ENCODE data around the gene TTYH3.

The TTYH3 gene

DNA sequence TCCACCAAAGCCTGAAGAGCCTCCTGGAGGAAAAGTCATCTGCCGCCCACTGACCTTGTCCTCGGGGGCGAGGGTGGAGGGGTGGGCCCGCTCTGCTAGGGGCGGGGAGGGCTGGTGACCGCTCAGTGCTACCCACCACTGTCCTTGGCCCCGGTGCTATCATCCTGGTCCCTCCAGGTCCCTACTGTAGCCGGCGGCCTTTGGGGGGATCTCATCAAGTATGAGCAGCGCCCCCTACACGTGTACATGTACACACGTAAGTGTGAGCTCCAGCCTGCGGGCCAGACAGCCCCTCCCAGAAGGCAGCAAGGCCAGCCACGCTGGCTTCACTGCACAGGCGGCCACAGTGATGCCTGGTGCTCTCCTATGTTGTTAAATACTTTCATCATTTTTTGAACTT lies 19.6 kb downstream of the TTYH3 start:
- no peak for DNase-seq

DNA sequence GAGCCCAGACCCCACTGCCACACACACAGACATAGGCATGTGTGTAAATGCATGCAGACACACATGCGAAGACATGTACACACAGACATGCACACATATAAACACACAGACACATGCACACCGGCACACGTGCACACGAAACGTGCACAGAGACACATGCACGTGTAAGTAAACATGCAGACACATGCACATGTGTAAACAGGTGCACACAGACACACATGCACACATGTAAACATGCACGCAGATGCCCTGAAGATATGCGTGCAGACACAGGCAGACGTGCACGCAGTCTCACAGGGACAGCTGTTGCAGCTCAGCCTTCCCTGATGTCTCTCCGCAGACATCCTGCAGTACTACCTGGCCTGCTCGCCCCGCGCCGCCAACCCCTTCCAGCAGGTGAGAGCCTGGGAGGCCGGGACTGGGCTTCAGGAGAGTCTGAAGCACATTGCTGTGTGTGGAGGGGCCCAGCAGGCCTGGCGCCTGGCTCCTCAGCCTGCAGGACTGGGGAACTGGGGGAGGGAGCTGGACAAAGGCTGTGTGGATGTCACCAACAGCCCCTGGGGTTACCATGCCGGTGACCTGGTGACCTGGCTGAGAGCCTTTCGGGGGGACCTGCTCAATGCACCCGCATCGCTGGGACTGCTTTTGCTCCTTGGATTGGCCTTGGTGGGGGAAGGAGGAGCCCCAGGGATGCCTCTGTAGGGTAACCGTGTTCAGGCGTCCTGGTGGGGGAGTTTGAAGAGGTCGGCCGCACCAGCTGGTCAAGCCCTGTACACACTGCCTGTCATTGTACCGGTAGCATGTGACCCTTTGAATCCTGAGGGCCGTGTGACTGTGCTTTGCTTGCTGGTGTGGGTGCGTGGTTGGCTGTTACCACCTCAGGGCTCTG lies 20.3 kb downstream of the TTYH3 start:
- DNase-seq, result no peak

DNA sequence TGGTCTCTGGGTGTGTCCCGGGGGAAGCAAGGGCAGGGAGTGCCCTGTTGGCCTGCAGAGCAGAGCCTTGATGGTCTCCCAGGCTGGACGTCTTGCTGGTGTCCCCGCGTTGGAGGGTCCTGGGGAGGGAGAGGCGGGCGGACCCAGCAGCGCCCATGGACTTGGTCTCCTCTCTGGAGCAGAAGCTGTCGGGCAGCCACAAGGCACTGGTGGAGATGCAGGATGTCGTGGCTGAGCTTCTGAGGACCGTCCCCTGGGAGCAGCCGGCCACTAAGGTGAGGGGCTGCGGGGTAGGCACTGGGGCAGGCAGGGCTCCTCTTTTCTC lies 20.9 kb downstream of the TTYH3 start:
- DNase-seq, result no peak

DNA sequence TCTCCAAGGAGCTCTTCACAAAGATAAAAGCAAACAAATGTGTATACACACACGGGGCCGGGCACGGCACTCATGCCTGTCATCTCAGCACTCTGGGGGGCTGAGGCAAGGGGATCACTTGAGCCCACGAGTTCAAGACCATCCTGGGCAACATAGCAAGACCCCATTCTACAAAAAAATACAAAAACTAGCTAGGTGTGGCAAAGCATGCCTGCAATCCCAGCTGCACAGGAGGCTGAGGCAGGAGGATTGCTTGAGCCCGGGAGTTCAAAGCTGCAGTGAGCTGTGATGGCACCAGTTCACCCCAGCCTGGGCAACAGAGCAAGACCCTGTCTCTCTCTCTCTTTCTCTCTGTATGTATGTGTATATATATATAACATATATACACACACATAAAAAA lies 22.3 kb downstream of the TTYH3 start:
- no peak for DNase-seq

DNA sequence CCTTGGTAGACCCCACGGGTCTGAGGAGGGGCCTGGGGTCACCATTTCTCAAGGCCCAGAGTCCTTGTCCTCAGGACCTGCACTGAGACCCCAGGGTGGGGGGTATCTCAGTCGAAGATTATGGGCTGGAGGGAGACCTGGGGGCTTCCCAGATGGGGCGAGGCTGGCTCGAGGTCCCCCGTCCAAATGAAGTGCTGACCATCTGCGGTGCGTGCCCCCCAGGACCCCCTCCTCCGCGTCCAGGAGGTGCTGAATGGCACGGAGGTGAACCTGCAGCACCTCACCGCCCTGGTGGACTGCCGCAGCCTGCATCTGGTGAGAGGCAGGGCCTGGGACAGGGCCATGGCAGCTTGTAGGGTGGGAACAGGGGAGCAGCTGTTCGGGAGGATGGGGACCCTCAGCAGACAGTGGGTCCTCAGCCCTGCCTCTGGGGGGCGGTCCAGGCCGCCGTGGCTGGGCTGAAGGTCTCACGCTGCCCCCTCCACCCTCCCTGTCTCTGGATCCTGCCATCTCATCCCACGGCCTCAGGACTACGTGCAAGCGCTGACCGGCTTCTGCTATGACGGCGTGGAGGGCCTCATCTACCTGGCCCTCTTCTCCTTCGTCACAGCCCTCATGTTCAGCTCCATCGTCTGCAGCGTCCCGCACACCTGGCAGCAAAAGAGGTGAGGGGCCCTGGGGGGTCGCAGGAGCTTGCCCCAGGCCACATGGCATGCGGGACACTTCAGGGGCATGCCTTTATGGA lies 24.3 kb downstream of the TTYH3 start:
- DNase-seq, result no peak

DNA sequence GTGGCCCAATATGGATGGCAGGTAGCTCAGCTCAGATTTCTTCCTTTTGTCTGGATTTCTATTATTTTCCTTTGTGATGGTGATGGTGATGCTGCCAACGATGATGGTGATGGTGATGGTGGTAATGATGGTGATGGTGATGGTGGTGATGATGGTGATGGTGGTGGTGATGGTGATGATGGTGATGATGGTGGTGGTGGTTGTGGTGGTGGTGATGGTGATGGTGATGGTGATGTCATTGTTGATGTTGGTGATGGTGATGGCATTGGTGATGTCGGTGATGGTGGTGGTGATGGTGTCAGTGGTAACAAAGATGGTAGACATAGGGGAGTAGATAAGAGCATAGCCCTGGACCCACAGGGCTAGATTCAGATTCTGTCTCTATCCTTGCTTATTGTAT lies 25.4 kb downstream of the TTYH3 start:
- no peak for DNase-seq

DNA sequence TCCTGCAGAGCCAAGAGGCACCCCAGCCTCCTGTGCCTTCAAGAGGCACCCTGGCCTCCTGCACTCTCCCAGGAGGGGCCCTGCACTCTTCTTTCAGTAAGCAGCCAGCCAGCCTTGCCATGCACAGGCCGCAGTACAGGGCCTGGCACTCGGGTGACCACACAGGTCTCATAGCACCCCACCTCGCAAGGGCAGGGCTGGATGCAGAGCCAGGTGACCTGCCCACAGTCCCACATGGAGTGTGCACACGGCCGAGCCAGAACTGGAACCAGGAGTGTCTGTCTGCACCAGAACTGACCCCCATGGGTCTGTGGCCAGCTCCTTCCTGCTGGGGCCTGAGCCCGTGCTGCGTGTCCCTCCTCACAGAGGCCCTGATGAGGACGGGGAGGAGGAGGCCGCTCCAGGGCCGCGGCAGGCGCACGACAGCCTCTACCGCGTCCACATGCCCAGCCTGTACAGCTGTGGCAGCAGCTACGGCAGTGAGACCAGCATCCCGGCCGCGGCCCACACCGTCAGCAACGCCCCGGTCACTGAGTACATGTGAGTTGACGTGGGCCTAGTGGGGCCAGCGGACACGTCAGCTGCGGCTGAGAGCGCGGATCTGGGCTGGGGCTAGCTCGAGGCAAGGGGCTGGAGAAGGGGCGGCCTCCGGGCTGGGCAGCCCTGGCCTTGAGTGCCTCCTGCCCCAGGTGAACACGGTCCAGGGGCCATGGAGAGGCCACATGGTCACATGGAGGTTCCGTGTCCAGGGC lies 26.3 kb downstream of the TTYH3 start:
- no peak for DNase-seq

DNA sequence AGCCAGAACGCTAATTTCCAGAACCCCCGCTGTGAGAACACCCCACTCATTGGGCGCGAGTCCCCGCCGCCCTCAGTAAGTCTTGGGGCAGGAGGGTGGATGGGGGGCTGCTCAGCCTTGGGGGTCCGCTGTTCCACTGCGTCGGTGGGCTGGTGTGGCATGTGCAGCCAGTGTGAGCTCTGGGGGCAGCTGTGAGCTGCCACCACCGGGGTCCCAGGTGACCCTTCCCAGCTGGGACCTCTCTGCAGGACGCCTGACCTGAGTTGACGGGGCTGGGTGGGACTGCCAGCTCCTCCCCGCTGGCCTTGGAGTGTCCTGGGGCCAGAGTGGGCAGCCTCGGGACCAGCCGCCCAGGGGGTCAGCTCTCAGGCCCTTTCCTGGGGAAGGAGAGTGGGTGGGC lies 27.2 kb downstream of the TTYH3 start:
- DNase-seq, result no peak

DNA sequence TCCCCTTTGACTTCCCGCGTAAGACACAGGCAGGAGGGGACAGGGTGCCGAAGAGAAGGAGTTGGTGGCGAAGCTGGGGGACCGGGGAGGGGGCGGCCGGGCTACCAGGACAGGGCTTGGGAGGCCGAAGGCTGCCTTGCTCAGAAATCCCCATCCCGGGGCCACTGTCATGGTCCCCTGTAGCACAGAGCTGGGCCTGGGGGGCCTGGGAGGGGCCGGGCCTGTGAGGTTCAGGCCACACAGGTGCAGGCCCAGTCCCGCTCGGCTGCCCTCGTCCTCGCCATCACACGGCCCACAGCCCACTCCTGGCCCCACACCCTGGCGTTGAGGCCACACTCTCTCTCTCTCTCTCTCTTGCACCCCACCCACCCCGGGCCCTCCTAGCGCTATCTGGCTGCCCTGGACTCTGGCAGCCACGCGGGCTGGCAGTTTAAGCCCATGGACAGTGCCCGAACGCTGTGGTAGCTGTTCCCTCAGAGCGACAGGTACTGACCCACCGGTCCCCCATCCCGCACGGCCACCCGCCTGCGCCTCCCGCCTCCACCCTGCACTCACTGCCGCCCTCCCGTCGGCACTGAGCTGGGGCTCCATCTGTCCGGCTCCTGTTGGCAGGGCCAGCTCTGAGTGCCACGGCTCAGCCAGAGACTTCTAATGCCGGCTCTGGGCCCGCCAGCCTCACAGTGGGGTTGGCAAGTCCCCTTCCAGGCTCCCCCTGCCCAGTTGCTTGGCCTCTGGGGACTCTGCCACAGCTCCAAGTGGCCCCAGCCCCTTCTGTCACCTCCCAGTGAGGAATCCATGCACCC lies 28.0 kb downstream of the TTYH3 start:
- no peak for DNase-seq

DNA sequence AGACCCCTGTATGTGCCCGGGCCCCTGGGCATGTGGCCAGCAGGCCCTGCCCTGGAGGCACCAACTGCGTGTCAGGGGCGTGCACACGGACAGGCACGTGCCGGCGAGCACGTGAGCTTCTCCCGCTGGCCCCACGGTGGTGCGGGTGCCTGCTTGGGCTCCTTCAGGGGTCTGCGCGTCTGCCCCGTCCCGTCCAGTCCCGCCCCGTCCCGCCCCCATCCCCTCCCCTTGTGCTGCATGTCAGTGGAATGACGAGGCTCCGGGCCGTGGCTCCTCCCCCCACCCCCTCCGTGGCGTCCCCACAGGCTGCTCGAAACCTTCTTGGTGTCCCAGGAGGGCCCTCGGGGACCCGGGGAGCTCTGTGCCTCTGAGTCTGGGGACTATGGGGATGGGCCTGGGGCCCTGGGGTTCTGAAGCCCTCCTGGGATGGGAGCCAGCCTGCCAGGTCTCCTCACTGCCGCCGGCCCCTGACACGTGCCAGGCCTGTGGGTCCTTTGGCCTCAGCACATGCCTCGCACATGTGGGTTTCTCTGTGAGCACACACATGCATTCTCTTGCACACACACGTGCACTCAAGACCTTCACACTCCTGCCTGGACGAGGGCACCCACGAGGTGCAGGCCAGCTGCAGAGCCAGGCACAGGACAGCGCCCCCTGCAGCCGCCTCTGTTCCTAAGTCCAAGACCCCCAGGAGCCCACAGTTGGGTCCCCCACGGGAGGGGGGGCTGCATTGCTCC lies 28.7 kb downstream of the TTYH3 start:
- no peak for DNase-seq

DNA sequence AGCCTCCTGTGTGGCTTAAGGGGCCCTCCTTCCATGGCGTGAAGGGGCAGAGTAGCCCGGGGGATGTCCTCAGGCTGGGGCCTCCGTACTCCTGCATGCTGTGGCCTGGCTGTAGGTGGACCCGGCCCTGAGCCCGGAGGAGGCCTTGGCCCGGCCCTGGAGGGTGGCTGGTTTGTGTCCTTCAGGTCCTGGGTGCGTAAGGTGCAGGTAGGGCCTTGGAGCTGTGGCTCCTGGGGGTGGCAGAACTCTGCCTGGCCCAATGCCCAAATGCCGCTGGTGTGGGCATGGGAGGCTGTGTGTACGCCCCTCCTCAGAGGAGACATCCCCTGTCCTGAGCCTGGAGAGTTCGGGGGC lies 29.3 kb downstream of the TTYH3 start:
- DNase-seq, result no peak

DNA sequence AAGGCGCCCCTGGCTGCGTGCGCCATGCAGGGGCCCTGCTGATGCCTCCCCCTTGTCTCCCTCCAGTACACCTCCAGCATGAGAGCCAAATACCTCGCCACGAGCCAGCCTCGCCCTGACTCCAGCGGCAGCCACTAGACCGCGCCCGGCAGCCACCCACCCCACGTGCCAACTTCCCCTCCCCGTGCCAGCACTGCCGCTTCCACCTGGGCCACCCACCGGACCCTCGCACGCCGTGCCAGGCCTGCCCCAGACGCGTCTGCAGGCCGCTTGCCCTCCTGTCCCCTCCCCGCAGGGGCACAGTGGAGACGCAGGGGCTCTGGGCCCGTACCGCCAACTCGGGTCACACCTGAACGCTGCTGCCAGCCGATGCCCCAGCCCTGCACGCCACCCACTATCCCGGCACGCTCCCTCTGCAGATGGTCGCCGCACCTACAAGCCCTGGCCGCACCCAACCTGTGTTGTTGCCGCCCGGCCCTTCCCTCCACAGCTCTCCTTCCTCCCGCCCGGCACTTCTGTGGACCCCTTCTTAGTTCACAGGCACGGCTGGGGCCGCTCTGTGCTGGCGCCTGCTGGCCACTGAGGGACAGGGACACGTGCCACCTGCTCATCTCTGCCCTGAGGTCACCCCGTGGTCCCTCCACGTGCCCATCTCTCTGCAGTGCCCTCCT lies 30.0 kb downstream of the TTYH3 start:
- DNase-seq, result no peak

DNA sequence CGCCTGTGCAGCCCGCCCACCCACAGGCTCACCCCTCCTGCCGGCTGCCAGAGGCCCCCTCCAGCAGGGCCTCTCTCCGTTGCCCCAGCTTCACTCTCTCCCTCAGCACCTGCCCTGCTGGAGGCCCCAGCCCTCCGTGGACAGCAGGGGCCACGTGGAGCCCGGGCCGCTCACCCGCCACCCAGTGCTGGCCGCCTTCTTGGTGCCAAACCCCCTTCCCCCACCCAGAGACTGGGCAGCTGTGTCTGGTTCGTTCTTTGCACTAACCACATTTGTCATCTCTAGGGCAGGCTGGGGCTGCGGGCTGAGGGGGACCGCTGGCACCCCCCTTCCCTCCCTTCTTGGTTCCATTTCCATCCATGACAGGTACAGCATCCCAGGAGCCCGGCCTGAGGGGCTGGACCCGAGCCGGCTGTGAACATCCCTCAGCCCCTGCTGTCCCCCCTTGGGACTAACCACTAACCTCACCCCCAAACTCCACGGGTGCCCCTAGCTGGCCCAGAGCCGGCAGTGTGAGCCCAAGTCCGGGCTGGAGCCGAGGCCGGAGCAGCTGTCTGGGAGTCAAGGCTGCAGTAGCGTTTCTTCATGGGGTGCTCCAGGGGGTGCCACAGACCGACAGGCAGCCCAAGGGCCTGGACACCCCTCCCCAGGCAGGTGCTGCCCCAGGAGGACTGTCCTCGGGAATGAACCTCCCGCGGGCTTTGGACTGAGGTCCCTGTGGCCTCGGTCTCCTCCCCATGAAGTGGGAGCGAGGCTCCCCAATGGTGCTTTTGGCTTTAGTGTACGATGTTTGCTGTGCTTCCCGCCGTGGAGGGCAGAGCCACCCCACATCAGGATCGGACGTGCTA lies 30.7 kb downstream of the TTYH3 start:
- DNase-seq, result no peak

DNA sequence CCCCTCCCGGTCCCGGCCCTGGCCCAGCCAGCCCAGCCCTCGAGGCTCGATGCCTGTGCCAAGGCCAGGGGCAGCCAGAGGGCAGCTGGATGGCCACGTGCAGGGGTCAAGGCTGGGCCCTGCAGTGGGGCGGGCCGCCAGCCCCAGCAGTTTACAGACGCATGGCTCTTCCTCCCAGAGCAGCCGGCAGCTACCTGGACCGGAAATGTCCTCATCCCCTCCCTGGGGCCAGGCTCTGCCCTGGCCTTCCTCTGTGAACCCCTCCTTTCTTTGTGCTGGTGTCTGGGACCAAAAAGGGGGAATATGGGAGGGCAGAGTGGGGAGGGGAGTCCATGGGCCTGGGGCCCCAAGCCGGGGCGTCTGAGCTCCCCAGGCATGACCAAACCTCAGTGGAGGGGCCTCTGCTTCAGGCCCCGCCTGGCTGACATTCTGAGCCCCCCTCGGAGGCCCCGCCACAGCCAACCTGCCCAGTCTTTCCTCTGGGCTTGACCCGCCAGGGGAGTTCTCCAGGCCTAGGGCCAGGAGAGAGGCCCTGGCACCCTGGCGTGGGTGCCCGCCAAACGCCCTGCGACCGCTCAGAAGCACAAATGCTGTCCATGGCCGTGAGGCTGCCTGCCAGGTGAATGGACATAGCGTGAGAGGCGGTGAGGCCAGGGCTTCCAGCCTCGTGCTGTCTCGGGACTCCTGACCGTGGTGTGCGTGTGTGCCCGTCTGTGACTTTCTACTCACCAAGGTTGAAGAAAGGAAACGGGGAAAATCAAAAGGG lies 31.5 kb downstream of the TTYH3 start:
- DNase-seq, result no peak

DNA sequence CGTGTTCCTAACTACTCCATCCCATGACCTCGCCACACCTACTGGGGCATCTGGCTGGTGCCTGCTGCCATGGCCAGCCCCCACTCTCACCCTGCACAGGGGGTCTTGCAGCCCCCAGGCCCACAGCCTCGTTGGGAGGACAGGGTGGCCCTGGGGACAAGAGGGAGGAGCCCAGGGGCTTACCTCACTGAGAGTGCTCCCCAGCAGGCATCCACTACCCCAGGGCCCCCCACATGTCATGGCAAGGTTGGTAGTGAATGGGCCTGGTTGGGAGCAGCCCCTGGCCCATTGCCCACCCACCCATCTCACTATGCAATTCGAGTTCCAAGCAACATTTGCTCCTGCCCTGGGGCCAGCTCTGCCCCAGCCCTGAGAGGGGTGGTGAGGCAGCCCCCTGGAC lies 32.2 kb downstream of the TTYH3 start:
- no peak for DNase-seq

DNA sequence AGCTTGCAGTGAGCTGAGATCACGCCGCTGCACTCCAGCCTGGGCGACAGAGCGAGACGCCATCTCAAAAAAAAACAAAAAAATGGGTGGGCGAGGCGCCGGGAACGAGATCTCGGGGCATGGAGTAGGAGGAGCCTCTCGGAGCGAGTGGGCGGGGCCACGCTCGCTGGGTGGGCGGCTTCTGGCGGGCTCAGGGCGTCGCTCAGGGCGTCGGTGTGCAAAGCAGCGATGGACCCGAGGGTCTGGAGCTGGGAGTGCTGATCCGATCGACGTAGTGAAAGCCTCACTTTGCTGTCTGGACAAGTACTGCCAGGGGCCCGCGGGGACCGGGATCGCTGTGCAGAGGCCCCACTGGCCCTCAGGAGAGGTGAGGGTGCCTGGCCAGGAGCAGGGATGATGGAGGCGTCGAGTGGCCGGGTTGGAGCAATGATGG lies 33.6 kb downstream of the TTYH3 start:
- DNase-seq, result no peak

DNA sequence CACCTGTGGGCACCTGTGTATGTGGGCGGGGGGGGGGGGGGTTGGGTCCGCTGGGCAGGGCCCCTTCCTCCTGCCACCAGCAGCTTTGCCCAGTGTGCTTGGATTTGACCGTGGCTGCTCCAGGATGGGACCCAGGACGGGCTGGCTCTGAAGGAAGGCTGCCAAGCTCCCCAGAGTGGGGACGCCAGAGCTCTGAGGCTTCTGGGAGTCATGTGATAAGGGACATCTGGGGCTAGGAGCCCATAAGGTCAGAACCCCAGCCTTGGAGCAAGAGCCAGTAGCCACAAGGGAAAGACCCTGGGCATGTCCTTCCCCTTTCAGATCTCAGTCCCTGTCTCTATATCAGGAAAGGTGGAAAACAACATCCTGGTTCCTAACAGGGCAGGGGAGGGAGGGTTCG lies 34.4 kb downstream of the TTYH3 start:
- DNase-seq, result no peak

DNA sequence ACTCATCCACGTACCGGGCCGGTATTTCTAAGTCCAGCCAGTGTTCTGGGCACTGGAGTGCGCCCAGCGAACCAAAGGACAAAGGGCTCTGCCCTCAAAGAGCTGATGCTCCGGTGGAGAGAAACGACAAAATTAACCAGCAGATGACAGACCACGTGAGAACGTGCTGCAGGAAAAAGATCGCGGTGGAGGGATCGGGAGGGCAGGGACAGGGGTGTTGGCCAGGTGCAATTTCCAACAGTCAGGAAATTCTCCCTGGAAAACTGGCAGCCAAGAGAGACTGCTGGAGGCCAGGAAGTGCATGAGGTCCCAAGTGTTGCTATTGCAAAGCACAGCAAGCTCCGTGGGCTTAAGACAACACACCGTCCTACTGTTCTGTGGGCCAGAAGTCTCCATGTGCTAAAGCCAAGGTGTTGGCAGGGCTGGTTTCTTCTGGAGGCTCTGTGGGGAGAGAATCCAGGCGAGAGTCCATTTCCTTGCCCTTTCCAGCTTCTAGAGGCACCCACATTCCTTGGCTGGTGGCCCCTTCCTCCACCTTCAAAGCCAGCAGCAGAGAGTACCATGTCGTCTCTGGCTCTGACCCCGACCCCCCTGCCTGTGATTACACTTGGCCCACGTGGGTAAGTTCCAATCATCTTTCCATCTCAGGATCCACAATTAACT lies 34.9 kb downstream of the TTYH3 start:
- no peak for DNase-seq

DNA sequence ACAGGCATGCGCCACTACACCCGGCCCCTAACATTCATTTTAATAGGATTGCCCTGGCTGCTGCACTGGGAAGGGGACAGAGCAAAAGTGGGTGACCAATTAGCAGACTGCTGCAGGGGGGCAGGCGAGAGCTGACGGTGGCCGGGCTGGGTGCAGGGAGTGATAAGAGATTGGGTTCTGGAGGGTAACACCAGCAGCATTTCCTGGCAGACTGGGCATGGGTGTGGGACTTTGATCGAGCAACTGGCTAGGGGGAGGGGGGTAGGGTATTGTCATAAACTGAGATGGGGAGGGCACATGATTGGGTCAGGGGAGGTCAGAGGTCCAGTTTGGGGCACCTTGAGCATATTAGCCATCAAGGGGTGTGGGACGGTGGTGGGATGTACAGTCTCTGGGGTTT lies 36.1 kb downstream of the TTYH3 start:
- no peak for DNase-seq
